H7 (cell line): ENCODE data around the gene KIF2C. TPM values are rescaled to one million over a fixed set of nuclear protein-coding genes. Genes with fewer than 3 reads are reported as not detected.

Experiments
- DNase-seq: peaks from one replicate; pipeline ENCODE4 v3.0.0; 2012
- H3K27me3 ChIP-seq: 2 replicates; pipeline ENCODE4 v1.6.0; 2011; ENCODE audit warnings: mild to moderate bottlenecking, low read length; ENCODE audit not compliant: control insufficient read depth, insufficient read depth
- H3K36me3 ChIP-seq: replicated peaks from 2 replicates; pipeline ENCODE4 v1.5.1; 2011; ENCODE audit warnings: low read length; ENCODE audit not compliant: control insufficient read depth, insufficient read depth
- H3K4me3 ChIP-seq: 2 replicates; pipeline ENCODE4 v1.5.1; 2011; ENCODE audit warnings: low read depth, mild to moderate bottlenecking, control low read depth, low read length, moderate library complexity; ENCODE audit not compliant: insufficient read depth
- total RNA-seq: library from RNA; depleted of rRNA; stranded (reverse); fragments of >200 nt; shearing (Covaris generic); gene quantifications from 2 replicates; pipeline ENCODE4 v1.2.3, GENCODE V29; 2014

Gene KIF2C
- total RNA-seq, 1 experiment from 2014 or later, result 164 TPM

- no peak overlapping the region for H3K4me3 ChIP-seq
- no peaks in the 10 kb centered on the region for H3K27me3 ChIP-seq
- DNase-seq, result peak; percentile 67
- no peaks in the 10 kb centered on the region for H3K36me3 ChIP-seq
Observed at GRCh38 chr1:44707959-44708831, 31.4 kb upstream of the KIF2C start.

GRCh38 chr1:44713321-44713781 lies 26.3 kb upstream of the KIF2C start:
- no peak overlapping the region for H3K4me3 ChIP-seq
- no peaks in the 10 kb centered on the region for H3K27me3 ChIP-seq
- H3K36me3 ChIP-seq, result no peaks in the 10 kb centered on the region
- DNase-seq, result no peak

GRCh38 chr1:44714532-44714931 lies 25.1 kb upstream of the KIF2C start:
- no peak for DNase-seq

GRCh38 chr1:44714944-44715571 lies 24.6 kb upstream of the KIF2C start:
- no peaks in the 10 kb centered on the region for H3K36me3 ChIP-seq
- peak; percentile 81 for DNase-seq
- H3K4me3 ChIP-seq, result no peak overlapping the region
- no peaks in the 10 kb centered on the region for H3K27me3 ChIP-seq

More at GRCh38 chr1:44714532-44714931, 25.1 kb upstream of the KIF2C start:
- H3K4me3 ChIP-seq, result no peak overlapping the region
- no peaks in the 10 kb centered on the region for H3K36me3 ChIP-seq
- no peaks in the 10 kb centered on the region for H3K27me3 ChIP-seq

GRCh38 chr1:44717156-44717555 lies 22.5 kb upstream of the KIF2C start:
- DNase-seq, result no peak
- Histone ChIP-seq H3K4me3 (no peak overlapping the region), H3K36me3 (no peaks in the 10 kb centered on the region), H3K27me3 (no peaks in the 10 kb centered on the region)

GRCh38 chr1:44717653-44718052 lies 22.0 kb upstream of the KIF2C start:
- H3K4me3 ChIP-seq, result no peak overlapping the region
- H3K36me3 ChIP-seq, result no peaks in the 10 kb centered on the region
- no peak for DNase-seq
- no peaks in the 10 kb centered on the region for H3K27me3 ChIP-seq

- Histone ChIP-seq H3K36me3 (no peaks in the 10 kb centered on the region), H3K4me3 (no peak overlapping the region), H3K27me3 (no peaks in the 10 kb centered on the region)
- DNase-seq, result no peak
Observed at GRCh38 chr1:44718091-44718490, 21.5 kb upstream of the KIF2C start.

- H3K27me3 ChIP-seq, result no peaks in the 10 kb centered on the region
- no peaks in the 10 kb centered on the region for H3K36me3 ChIP-seq
- H3K4me3 ChIP-seq, result no peak overlapping the region
- no peak for DNase-seq
Observed at GRCh38 chr1:44719318-44719717, 20.3 kb upstream of the KIF2C start.

- DNase-seq, result no peak
- H3K27me3 ChIP-seq, result no peaks in the 10 kb centered on the region
- H3K4me3 ChIP-seq, result no peak overlapping the region
- H3K36me3 ChIP-seq, result no peaks in the 10 kb centered on the region
Observed at GRCh38 chr1:44720281-44720680, 19.4 kb upstream of the KIF2C start.

GRCh38 chr1:44721485-44722361 lies 17.9 kb upstream of the KIF2C start:
- Histone ChIP-seq H3K36me3 (no peaks in the 10 kb centered on the region), H3K4me3 (no peak overlapping the region), H3K27me3 (no peaks in the 10 kb centered on the region)
- peak; percentile 82 for DNase-seq

GRCh38 chr1:44723064-44723463 lies 16.6 kb upstream of the KIF2C start:
- Histone ChIP-seq H3K4me3 (no peak overlapping the region), H3K36me3 (no peaks in the 10 kb centered on the region), H3K27me3 (no peaks in the 10 kb centered on the region)
- DNase-seq, result no peak

- DNase-seq, result no peak
- no peak overlapping the region for H3K4me3 ChIP-seq
- no peaks in the 10 kb centered on the region for H3K27me3 ChIP-seq
- no peaks in the 10 kb centered on the region for H3K36me3 ChIP-seq
Observed at GRCh38 chr1:44723496-44724295, 15.9 kb upstream of the KIF2C start.

- H3K36me3 ChIP-seq, result no peaks in the 10 kb centered on the region
- DNase-seq, result peak; percentile 46
- H3K27me3 ChIP-seq, result no peaks in the 10 kb centered on the region
Observed at GRCh38 chr1:44724296-44724954, 15.2 kb upstream of the KIF2C start.

More at GRCh38 chr1:44724296-44724954, 15.2 kb upstream of the KIF2C start:
- H3K4me3 ChIP-seq, result no peak overlapping the region
